Left ventricle myocardium inferior (tissue), 1 donor: ENCODE data around the gene TTLL5. TPM values are rescaled to one million over a fixed set of nuclear protein-coding genes. Genes with fewer than 3 reads are reported as not detected.
A peak's percentile ranks its signal among the peaks of the same experiment; 100 is the strongest.

Experiments
- DNase-seq: peaks from one replicate; pipeline ENCODE4 v3.0.0-alpha.2; 2020
- H3K27ac ChIP-seq: fragments of 200-600 bp; replicated peaks from 2 replicates; pipeline ENCODE4 v1.8.0; 2021
- H3K27me3 ChIP-seq: fragments of 200-600 bp; 2 replicates; pipeline ENCODE4 v1.8.0; 2021; ENCODE audit warnings: low read depth
- H3K36me3 ChIP-seq: fragments of 200-600 bp; 2 replicates; pipeline ENCODE4 v1.8.0; 2021
- H3K4me1 ChIP-seq: fragments of 200-600 bp; 2 replicates; pipeline ENCODE4 v1.8.0; 2021
- H3K4me3 ChIP-seq: fragments of 200-600 bp; 2 replicates; pipeline ENCODE4 v1.8.0; 2021; ENCODE audit warnings: mild to moderate bottlenecking, moderate library complexity
- H3K9me3 ChIP-seq: fragments of 200-600 bp; replicated peaks from 2 replicates; pipeline ENCODE4 v1.8.0; 2021
- CTCF ChIP-seq: fragments of 200-600 bp; IDR thresholded peaks from 2 replicates; pipeline ENCODE4 v1.8.0; 2021; ENCODE audit warnings: antibody characterized with exemption, mild to moderate bottlenecking, borderline replicate concordance
- intact Hi-C: fragments of 100-400 bp; cut with micrococcal nuclease; formaldehyde crosslinking; loops from one replicate; pipeline ENCODE4 v1.11.0; 2022
- total RNA-seq: library from RNA; stranded (reverse); fragmentation: NEBNext Ultra II Directional; extraction: Animal tissue kit (Norgen Biotek cat#: 25700); gene quantifications from one replicate; pipeline ENCODE4 v1.2.1, GENCODE V29; 2021
- donor health status: DM: no; HTN: yes; CAD: no; lungs with severe emphysema.

TTLL5 gene
- total RNA-seq, 1 donor from 2014 or later = 16.3 TPM

- intact Hi-C loops = loop anchor here (10.0 kb wide), 1 partner anchor 655 kb away; no protein-coding TSS in a partner anchor
Measured at GRCh38 chr14:75700295-75700694, 39.2 kb downstream of the TTLL5 start.

GRCh38 chr14:75702122-75702521 is 41.1 kb downstream of the TTLL5 start:
- H3K36me3 ChIP-seq = peaks cover 29% of the 10 kb centered on the region
- H3K9me3 ChIP-seq = no peaks in the 10 kb centered on the region
- no peak overlapping the region for H3K4me3 ChIP-seq
- no peak for DNase-seq
- peak overlapping the region; percentile 52 for H3K27ac ChIP-seq
- no peaks in the 10 kb centered on the region for H3K27me3 ChIP-seq
- H3K4me1 ChIP-seq = peaks cover 27% of the 10 kb centered on the region
- no peak for TF ChIP-seq CTCF
- intact Hi-C loops = loop anchor here (10.0 kb wide), 1 partner anchor 653 kb away; no protein-coding TSS in a partner anchor

More at GRCh38 chr14:75700295-75700694, 39.2 kb downstream of the TTLL5 start:
- DNase-seq = no peak
- Histone ChIP-seq H3K27me3 (no peaks in the 10 kb centered on the region), H3K4me3 (no peak overlapping the region), H3K4me1 (peaks cover 18% of the 10 kb centered on the region), H3K36me3 (peaks cover 30% of the 10 kb centered on the region), H3K9me3 (peaks cover 2% of the 10 kb centered on the region), H3K27ac (no peak overlapping the region)
- no peak for TF ChIP-seq CTCF

- Histone ChIP-seq H3K27me3 (no peaks in the 10 kb centered on the region), H3K4me3 (no peak overlapping the region), H3K36me3 (peaks cover 31% of the 10 kb centered on the region), H3K4me1 (peaks cover 27% of the 10 kb centered on the region), H3K27ac (peak overlapping the region; percentile 52), H3K9me3 (no peaks in the 10 kb centered on the region)
- TF ChIP-seq CTCF = no peak
- no peak for DNase-seq
- intact Hi-C loops = loop anchor here (10.0 kb wide), 1 partner anchor 652 kb away; no protein-coding TSS in a partner anchor
Measured at GRCh38 chr14:75702616-75703261, 41.7 kb downstream of the TTLL5 start.

GRCh38 chr14:75703467-75703866 is 42.4 kb downstream of the TTLL5 start:
- H3K9me3 ChIP-seq = no peaks in the 10 kb centered on the region
- DNase-seq = no peak
- no peak for TF ChIP-seq CTCF
- H3K36me3 ChIP-seq = peaks cover 31% of the 10 kb centered on the region
- intact Hi-C loops = loop anchor here (10.0 kb wide), 1 partner anchor 651 kb away; no protein-coding TSS in a partner anchor
- H3K27ac ChIP-seq = peak overlapping the region; percentile 52
- peaks cover 27% of the 10 kb centered on the region for H3K4me1 ChIP-seq
- H3K4me3 ChIP-seq = no peak overlapping the region
- H3K27me3 ChIP-seq = no peaks in the 10 kb centered on the region

GRCh38 chr14:75705014-75705413 is 44.0 kb downstream of the TTLL5 start:
- no peak overlapping the region for H3K27ac ChIP-seq
- TF ChIP-seq CTCF = no peak
- H3K27me3 ChIP-seq = no peaks in the 10 kb centered on the region
- no peak overlapping the region for H3K4me3 ChIP-seq
- intact Hi-C loops = loop anchor here (10.0 kb wide), 1 partner anchor 650 kb away; no protein-coding TSS in a partner anchor
- peaks cover 27% of the 10 kb centered on the region for H3K4me1 ChIP-seq
- no peaks in the 10 kb centered on the region for H3K9me3 ChIP-seq
- peaks cover 19% of the 10 kb centered on the region for H3K36me3 ChIP-seq
- DNase-seq = no peak
